IMR-90 (cell line): ENCODE measurements around the gene ATP1A4. TPM values are rescaled to one million over a fixed set of nuclear protein-coding genes. Genes with fewer than 3 reads are reported as not detected.

Source experiments
- ATAC-seq: fragments of 200-7000 bp; cut with Tn5 transposase; 2 replicates; pipeline ENCODE4 v1.9.1; 2020; ENCODE audit warnings: low read depth, mild to moderate bottlenecking, moderate library complexity
- BruUV-seq: library from RNA; stranded (reverse); fragments of 400-500 nt; replicated peaks from 2 replicates; lab custom pipeline; 2021; lab: Mats Ljungman, UMichigan
- CTCF ChIA-PET: fragments of 300-600 bp; formaldehyde crosslinking; extraction: SDS; loops from one replicate; lab custom pipeline; 2021; ENCODE audit warnings: antibody characterized with exemption; lab: Yijun Ruan, JAX
- POLR2A ChIA-PET: fragments of 300-600 bp; sonication (Branson Sonifier 250); formaldehyde crosslinking; loops from one replicate; lab custom pipeline; 2022; ENCODE audit warnings: antibody characterized with exemption; ENCODE audit not compliant: unreplicated experiment; lab: Charles Lee
- DNase-seq: peaks from one replicate; pipeline ENCODE4 v3.0.0; 2013
- H2AFZ ChIP-seq: replicated peaks from 2 replicates; pipeline ENCODE3; 2013; ENCODE audit warnings: low read length, mild to moderate bottlenecking; ENCODE audit not compliant: poor library complexity
- H2AK5ac ChIP-seq: 2 replicates; pipeline ENCODE4 v1.6.1; 2013; ENCODE audit warnings: low read depth, low read length, inconsistent platforms
- H2AK9ac ChIP-seq: replicated peaks from 2 replicates; pipeline ENCODE3; 2013; ENCODE audit warnings: mild to moderate bottlenecking, low read depth, low read length, moderate library complexity; ENCODE audit not compliant: poor library complexity
- H2BK120ac ChIP-seq: 2 replicates; pipeline ENCODE4 v1.6.1; 2013; ENCODE audit warnings: low read depth, low read length, inconsistent platforms
- H2BK15ac ChIP-seq: 3 replicates; pipeline ENCODE4 v1.6.1; 2013; ENCODE audit warnings: low read depth, low read length, inconsistent platforms
- H2BK20ac ChIP-seq: 2 replicates; pipeline ENCODE4 v1.6.1; 2013; ENCODE audit warnings: low read depth, mild to moderate bottlenecking, inconsistent platforms, low read length, moderate library complexity
- H2BK5ac ChIP-seq: 2 replicates; pipeline ENCODE4 v1.6.1; 2013; ENCODE audit warnings: mild to moderate bottlenecking, low read depth, low read length, inconsistent platforms; ENCODE audit not compliant: poor library complexity, severe bottlenecking
- H3K14ac ChIP-seq: replicated peaks from 2 replicates; pipeline ENCODE4 v1.6.1; 2013; ENCODE audit warnings: low read depth, low read length, inconsistent platforms
- H3K18ac ChIP-seq: 2 replicates; pipeline ENCODE4 v1.6.1; 2013; ENCODE audit warnings: low read depth, low read length, control low read depth
- H3K23ac ChIP-seq: 2 replicates; pipeline ENCODE4 v1.6.1; 2013; ENCODE audit warnings: low read depth, low read length, inconsistent platforms
- H3K27ac ChIP-seq: 2 replicates; pipeline ENCODE4 v1.5.1; 2013; ENCODE audit warnings: mild to moderate bottlenecking, control low read depth, low read length; ENCODE audit not compliant: insufficient read depth
- H3K27me3 ChIP-seq: 2 replicates; pipeline ENCODE4 v1.6.1; 2013; ENCODE audit warnings: low read length; ENCODE audit not compliant: control insufficient read depth, insufficient read depth
- H3K36me3 ChIP-seq: 2 replicates; pipeline ENCODE4 v1.6.1; 2013; ENCODE audit warnings: low read length, mixed read lengths; ENCODE audit not compliant: control insufficient read depth, insufficient read depth
- H3K4ac ChIP-seq: 2 replicates; pipeline ENCODE4 v1.6.1; 2013; ENCODE audit warnings: low read depth, low read length, inconsistent platforms
- H3K4me1 ChIP-seq: 2 replicates; pipeline ENCODE4 v1.6.1; 2013; ENCODE audit warnings: low read length, mixed read lengths; ENCODE audit not compliant: control insufficient read depth, insufficient read depth
- H3K4me2 ChIP-seq: 2 replicates; pipeline ENCODE4 v1.6.1; 2013; ENCODE audit warnings: low read depth, mild to moderate bottlenecking, control low read depth, low read length, moderate library complexity
- H3K4me3 ChIP-seq: 2 replicates; pipeline ENCODE4 v1.5.1; 2013; ENCODE audit warnings: low read depth, mild to moderate bottlenecking, control low read depth, low read length, moderate library complexity; ENCODE audit not compliant: insufficient read depth
- H3K56ac ChIP-seq: 2 replicates; pipeline ENCODE4 v1.6.1; 2013; ENCODE audit warnings: low read length, inconsistent platforms; ENCODE audit not compliant: insufficient read depth; ENCODE audit errors: extremely low read depth
- H3K79me1 ChIP-seq, 2 experiments: 2 replicates each; pipeline ENCODE4 v1.6.1; 2013; ENCODE audit warnings: low read length in 2 of 2, inconsistent platforms in 1 of 2, low read depth in 1 of 2
- H3K9ac ChIP-seq: 2 replicates; pipeline ENCODE4 v1.6.1; 2013; ENCODE audit warnings: low read depth, low read length, control low read depth
- H3K9me1 ChIP-seq: 2 replicates; pipeline ENCODE4 v1.6.1; 2013; ENCODE audit warnings: low read length, inconsistent platforms; ENCODE audit not compliant: insufficient read depth
- H3K9me3 ChIP-seq: 2 replicates; pipeline ENCODE4 v1.6.1; 2013; ENCODE audit warnings: low read length; ENCODE audit not compliant: control insufficient read depth, insufficient read depth
- H4K20me1 ChIP-seq: 2 replicates; pipeline ENCODE4 v1.6.1; 2013; ENCODE audit warnings: low read length, inconsistent platforms; ENCODE audit not compliant: insufficient read depth
- H4K5ac ChIP-seq: 2 replicates; pipeline ENCODE4 v1.6.1; 2013; ENCODE audit warnings: mild to moderate bottlenecking, low read depth, low read length, control low read depth
- H4K8ac ChIP-seq, 2 experiments: 2 replicates each; pipeline ENCODE4 v1.6.1; 2013; ENCODE audit warnings: low read depth in 2 of 2, low read length in 2 of 2, control low read depth in 1 of 2, inconsistent platforms in 1 of 2
- H4K91ac ChIP-seq: 2 replicates; pipeline ENCODE4 v1.6.1; 2013; ENCODE audit warnings: low read depth, low read length, inconsistent platforms; ENCODE audit not compliant: insufficient read depth
- BHLHE40 ChIP-seq: fragments of 150-350 bp; IDR thresholded peaks from 2 replicates; pipeline ENCODE4 v1.6.1; 2016; ENCODE audit warnings: mild to moderate bottlenecking, low read depth, low read length
- CEBPB ChIP-seq: IDR thresholded peaks from 2 replicates; pipeline ENCODE4 v1.6.1; 2012; ENCODE audit warnings: low read depth, low read length, improper control_type of control experiment
- CHD1 ChIP-seq: IDR thresholded peaks from 2 replicates; pipeline ENCODE4 v1.6.1; 2012; ENCODE audit warnings: low read depth, low read length, improper control_type of control experiment
- CTCF ChIP-seq: conservative IDR thresholded peaks from 2 replicates; pipeline ENCODE4 v1.5.1; 2012; ENCODE audit warnings: mild to moderate bottlenecking, low read depth, low read length, improper control_type of control experiment
- MAFK ChIP-seq: IDR thresholded peaks from 2 replicates; pipeline ENCODE4 v1.6.1; 2012; ENCODE audit warnings: low read depth, low read length, improper control_type of control experiment
- MAZ ChIP-seq: IDR thresholded peaks from 2 replicates; pipeline ENCODE4 v1.6.1; 2012; ENCODE audit warnings: low read depth, mild to moderate bottlenecking, low read length, improper control_type of control experiment, moderate library complexity, borderline replicate concordance
- MXI1 ChIP-seq: IDR thresholded peaks from 2 replicates; pipeline ENCODE4 v1.6.1; 2012; ENCODE audit warnings: low read depth, mild to moderate bottlenecking, low read length, moderate library complexity, borderline replicate concordance
- NFE2L2 ChIP-seq: fragments of 150-350 bp; IDR thresholded peaks from 2 replicates; pipeline ENCODE4 v1.6.1; 2016; ENCODE audit warnings: low read depth, mild to moderate bottlenecking, low read length
- POLR2A ChIP-seq: IDR thresholded peaks from 2 replicates; pipeline ENCODE4 v1.6.1; 2012; ENCODE audit warnings: mild to moderate bottlenecking, low read depth, low read length
- RAD21 ChIP-seq: IDR thresholded peaks from 2 replicates; pipeline ENCODE4 v1.6.1; 2012; ENCODE audit warnings: low read length, improper control_type of control experiment
- RCOR1 ChIP-seq: IDR thresholded peaks from 2 replicates; pipeline ENCODE4 v1.6.1; 2012; ENCODE audit warnings: mild to moderate bottlenecking, low read length, improper control_type of control experiment; ENCODE audit not compliant: insufficient replicate concordance
- RFX5 ChIP-seq: IDR thresholded peaks from 2 replicates; pipeline ENCODE4 v1.8.0; 2012; ENCODE audit warnings: low read depth, mild to moderate bottlenecking, low read length, moderate library complexity
- SMC3 ChIP-seq: fragments of 150-350 bp; IDR thresholded peaks from 2 replicates; pipeline ENCODE4 v1.6.1; 2016; ENCODE audit warnings: low read depth, mild to moderate bottlenecking, antibody characterized with exemption, low read length, moderate library complexity
- USF2 ChIP-seq: fragments of 150-350 bp; IDR thresholded peaks from 2 replicates; pipeline ENCODE4 v1.6.1; 2017; ENCODE audit warnings: mild to moderate bottlenecking, antibody characterized with exemption, low read length, low read depth
- WGBS, 2 experiments: methylation state at CpG; one replicate each; pipeline versions ENCODE4 v1.1.5 to v1.1.7; 2013; ENCODE audit warnings: missing lambda C conversion rate in 2 of 2; ENCODE audit not compliant: insufficient read length in 1 of 2; ENCODE audit errors: extremely low coverage in 2 of 2; 5-methylcytosine and 5-hydroxymethylcytosine counted together
- dilution Hi-C: fragments of 300-500 bp; cut with HindIII; formaldehyde crosslinking; loops from one replicate; pipeline ENCODE4 v1.14.3; 2018; ENCODE audit warnings: low sequenced_read_pairs; ENCODE audit not compliant: unreplicated experiment
- in situ Hi-C: fragments of 300-500 bp; cut with MboI; formaldehyde crosslinking; loops from 3 replicates; pipeline ENCODE4 v1.14.3; 2019; ENCODE audit warnings: low sequenced_read_pairs, inconsistent platforms, mixed read lengths
- intact Hi-C: fragments of 100-400 bp; cut with micrococcal nuclease; formaldehyde crosslinking; loops from 2 replicates; pipeline ENCODE4 v1.10.0; 2022
- polyA plus RNA-seq, 3 experiments: library from polyadenylated mRNA; depleted of rRNA; stranded (reverse); fragments of >200 nt; gene quantifications; 2 replicates each; pipeline ENCODE4 v1.2.3, GENCODE V29; 2012; ENCODE audit warnings: low replicate concordance in 1 of 3
- total RNA-seq: library from RNA; depleted of rRNA; stranded (reverse); fragments of >200 nt; gene quantifications from 2 replicates; pipeline ENCODE4 v1.2.3, GENCODE V29; 2012

Gene ATP1A4
- total and polyA plus RNA-seq, 2 of the 4 experiments (the other 2 are of a cell fraction), result not detected

GRCh38 chr1:160210561-160210960, 59.2 kb downstream of the ATP1A4 start (continued):
- no peak for TF ChIP-seq BHLHE40
- no peak for TF ChIP-seq RFX5
- TF ChIP-seq SMC3, result no peak
- TF ChIP-seq MAFK, result no peak

- Histone ChIP-seq H4K5ac (no peak overlapping the region), H3K18ac (no peak overlapping the region), H3K9me3 (no peaks in the 10 kb centered on the region), H3K9ac (no peak overlapping the region), H2BK15ac (no peak overlapping the region), H3K4me1 (peaks cover 38% of the 10 kb centered on the region), H2AK5ac (no peak overlapping the region), H3K4ac (no peak overlapping the region), H2AFZ (no peak overlapping the region), H2AK9ac (peak overlapping the region; percentile 18), H4K8ac (no peak overlapping the region), H2BK20ac (no peak overlapping the region), H3K27me3 (no peaks in the 10 kb centered on the region), H3K79me1 (peaks cover 40 to 91% of the 10 kb centered on the region in 2 experiments), H3K56ac (no peak overlapping the region), H3K27ac (peak overlapping the region; percentile 6; the same call in 1 of the 2 replicates), H4K91ac (no peak overlapping the region), H4K20me1 (peaks cover 79% of the 10 kb centered on the region), H3K36me3 (peaks cover 78% of the 10 kb centered on the region), H2BK120ac (no peak overlapping the region), H3K14ac (no peak overlapping the region), H3K4me3 (no peak overlapping the region), H3K9me1 (peaks cover 40% of the 10 kb centered on the region), H2BK5ac (no peak overlapping the region), H3K4me2 (no peak overlapping the region), H3K23ac (peak overlapping the region; percentile 40; the same call in 1 of the 2 replicates)
- no CpG with 5 or more reads among the region's 10 CpGs for whole genome bisulfite sequencing, 2 experiments
- DNase-seq, result no peak
- intact Hi-C loops (loop anchor here (10.0 kb wide), 1 partner anchor 286 kb away; the partner anchor contains the start of gene TAGLN2), dilution Hi-C loops (loop anchor here (10.0 kb wide), 1 partner anchor 106 kb away; no protein-coding TSS in a partner anchor), in situ Hi-C loops (no loop called here)
- POLR2A ChIA-PET, result no interaction called here
- CTCF ChIA-PET, result interaction anchor here (1.3 to 1.7 kb wide), 2 partner anchors 9 to 41 kb away, joined by 4 to 6 read pairs; no protein-coding TSS in a partner anchor
- no peak for ATAC-seq
- no TSS peak for BruUV-seq
- TF ChIP-seq BHLHE40, result no peak
- TF ChIP-seq MAZ, result no peak
- TF ChIP-seq USF2, result no peak
- TF ChIP-seq RAD21, result no peak
- no peak for TF ChIP-seq NFE2L2
- no peak for TF ChIP-seq SMC3
- no peak for TF ChIP-seq MXI1
- TF ChIP-seq MAFK, result no peak
- TF ChIP-seq CEBPB, result no peak
- TF ChIP-seq CHD1, result no peak
- TF ChIP-seq CTCF, result no peak
- TF ChIP-seq POLR2A, result no peak
- TF ChIP-seq RCOR1, result no peak
- no peak for TF ChIP-seq RFX5
Measured at GRCh38 chr1:160211046-160211790, 59.8 kb downstream of the ATP1A4 start.
